Measurements from ENCODE around the gene DNAJC16.
"Not testable (repeated sequence)": the region's sequence is repeated elsewhere in the genome, so short reads cannot be mapped to it uniquely, and the experiment has no call there.

The DNAJC16 gene

GRCh38 chr1:15507278-15507677 is 19.4 kb upstream of the DNAJC16 start:
- no peak for DNase-seq (ENCODE audit: low read depth)

GRCh38 chr1:15508700-15509487 is 17.8 kb upstream of the DNAJC16 start:
- DNase-seq (ENCODE audit: low read depth): no peak

- no peak for DNase-seq (ENCODE audit: low read depth)
Measured at GRCh38 chr1:15509586-15509985, 17.1 kb upstream of the DNAJC16 start.

GRCh38 chr1:15510611-15511405 is 15.8 kb upstream of the DNAJC16 start:
- DNase-seq (ENCODE audit: low read depth): no peak

DNA sequence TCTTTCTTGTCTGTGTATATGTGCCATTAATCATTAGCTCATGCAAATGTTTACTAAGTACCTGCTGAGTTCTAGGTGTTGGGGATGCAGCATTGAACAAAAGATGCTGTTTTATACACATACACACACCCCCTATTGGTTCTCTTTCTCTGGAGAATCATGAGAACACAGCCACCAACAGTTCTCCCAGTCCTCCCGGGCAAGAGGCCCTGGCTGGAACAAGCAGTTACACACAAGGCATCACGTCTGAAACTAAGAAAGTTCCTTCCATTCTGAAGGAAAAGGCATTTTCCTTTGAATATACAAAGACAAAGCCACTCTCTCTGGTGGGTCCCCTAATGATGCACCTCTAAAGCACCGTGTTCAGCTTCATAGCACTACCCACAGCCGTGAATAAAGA is 13.5 kb upstream of the DNAJC16 start:
- DNase-seq (ENCODE audit: low read depth): no peak

GRCh38 chr1:15513919-15514318 is 12.7 kb upstream of the DNAJC16 start:
- DNase-seq (ENCODE audit: low read depth): no peak

GRCh38 chr1:15514557-15514956 is 12.1 kb upstream of the DNAJC16 start:
- not testable (repeated sequence) for DNase-seq (ENCODE audit: low read depth)

DNA sequence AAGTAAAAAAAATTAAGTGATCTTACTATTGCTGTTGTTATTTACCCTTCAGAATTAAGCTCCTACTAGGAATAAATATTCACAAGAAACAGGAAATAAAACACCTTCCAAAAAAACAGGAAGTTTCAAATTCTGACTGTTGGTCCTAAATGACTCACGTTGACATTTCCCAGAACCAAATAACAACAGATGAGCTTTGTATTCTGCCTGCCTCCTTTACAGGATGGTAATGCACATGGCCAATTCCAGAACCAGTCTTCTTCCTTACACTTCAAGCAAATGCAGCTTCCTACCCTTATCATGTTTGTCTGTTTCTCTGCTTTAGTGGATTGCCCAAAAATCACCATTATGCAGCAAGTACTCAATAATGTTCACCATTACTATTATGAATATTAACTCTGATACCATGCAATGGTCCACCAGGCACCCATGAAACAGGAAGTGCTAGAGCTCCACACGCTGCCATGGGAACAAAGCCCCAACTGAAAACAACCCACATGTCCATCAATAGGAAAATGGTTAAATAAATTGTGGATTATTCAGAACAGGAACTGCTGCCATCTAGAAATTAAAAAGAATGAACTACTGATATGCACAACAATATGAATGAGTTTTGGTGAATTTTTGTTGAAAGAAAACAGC is 11.5 kb upstream of the DNAJC16 start:
- no peak for DNase-seq (ENCODE audit: low read depth)

GRCh38 chr1:15519625-15520024 is 7.0 kb upstream of the DNAJC16 start:
- no peak for DNase-seq (ENCODE audit: low read depth)

DNA sequence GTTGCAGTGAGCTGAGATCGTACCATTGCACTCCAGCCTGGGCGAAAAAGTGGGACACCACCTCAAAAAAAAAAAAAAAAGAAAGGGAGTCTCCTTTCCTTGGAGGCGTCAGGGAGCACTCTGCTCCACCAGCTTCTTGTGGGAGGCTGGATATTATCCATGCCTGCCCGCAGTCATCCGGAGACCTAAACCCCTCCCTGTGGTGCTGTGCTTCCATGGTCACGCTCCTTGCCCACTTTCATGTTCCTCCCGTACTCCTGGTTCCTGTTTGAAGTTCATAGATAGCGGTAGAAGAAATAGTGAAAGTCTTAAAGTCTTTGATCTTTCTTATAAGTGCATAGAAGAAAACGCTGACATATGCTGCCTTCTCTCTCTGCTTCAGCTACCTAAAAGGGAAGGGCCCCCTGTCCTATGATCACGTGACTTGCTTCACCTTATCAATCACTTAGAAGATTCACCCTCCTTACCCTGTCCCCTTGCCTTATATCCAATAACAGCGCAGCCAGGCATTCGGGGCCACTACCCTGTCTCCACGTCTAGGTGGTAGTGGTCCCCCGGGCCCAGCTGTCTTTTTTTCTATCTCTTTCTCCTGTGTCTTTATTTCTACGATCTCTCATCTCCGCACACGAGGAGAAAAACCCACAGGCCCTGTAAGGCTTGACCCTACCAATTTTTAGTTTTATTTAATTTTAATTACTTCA is 5.3 kb upstream of the DNAJC16 start:
- DNase-seq (ENCODE audit: low read depth): not testable (repeated sequence)

DNA sequence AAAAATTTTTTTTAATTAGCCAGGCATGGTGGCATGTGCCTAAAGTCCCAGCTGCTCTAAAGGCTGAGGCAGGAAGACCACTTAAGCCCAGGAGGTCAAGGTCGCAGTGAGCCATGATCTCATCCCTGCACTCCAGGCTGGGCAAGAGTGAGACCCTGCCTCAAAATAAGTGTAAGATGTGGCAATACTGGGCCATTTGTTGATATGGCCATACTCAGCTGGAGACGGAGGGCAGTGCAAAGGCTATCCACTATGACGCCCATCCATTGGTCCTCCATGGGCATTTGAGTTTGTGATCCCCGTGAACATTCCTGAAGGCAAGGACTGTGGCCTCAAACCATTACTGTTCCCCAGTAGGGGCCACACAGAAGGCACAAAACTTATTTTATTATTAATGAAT is 4.1 kb upstream of the DNAJC16 start:
- no peak for DNase-seq (ENCODE audit: low read depth)

DNA sequence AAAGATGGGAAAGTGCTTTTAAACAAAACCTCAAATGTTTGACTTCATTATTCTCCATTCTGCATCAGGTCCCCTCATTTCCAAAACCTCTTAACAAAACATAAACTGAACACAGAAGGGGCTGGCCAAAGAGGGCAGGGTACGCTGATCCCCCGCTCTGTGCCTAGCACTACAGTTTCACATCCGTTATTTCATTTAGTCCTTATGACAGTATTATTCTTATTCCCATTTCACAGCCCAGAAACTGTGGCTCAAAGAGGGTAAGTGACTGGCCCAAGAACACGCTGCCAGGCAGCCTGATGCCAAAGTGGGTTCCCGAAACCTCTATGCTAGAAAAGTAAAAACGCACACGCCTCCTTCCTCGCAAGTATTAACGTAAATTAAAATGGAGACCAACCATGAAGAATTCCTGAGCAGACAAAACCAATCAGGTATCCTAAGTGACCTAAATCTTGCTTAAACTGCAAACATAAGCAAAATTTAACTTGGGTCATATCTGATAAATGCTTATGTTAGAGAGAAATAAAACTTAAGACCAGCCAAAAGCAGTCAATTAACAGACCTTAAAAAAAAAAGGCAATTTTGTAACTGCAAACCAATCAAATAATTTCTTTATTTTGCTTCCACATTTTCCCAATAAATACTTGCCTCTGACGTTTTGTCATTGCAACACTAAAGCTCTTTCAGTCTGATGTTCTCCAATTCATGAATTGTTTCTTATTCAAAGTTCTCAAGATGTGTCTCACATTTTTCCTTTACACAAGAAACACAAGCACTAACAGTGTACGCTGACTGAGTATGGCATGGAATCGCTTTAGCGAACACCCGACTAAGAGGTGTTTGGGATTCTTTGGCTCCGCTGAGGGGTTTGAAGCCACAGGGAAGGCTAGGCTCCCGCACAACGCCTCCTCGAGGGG is 3.3 kb upstream of the DNAJC16 start:
- no peak for DNase-seq (ENCODE audit: low read depth)

DNA sequence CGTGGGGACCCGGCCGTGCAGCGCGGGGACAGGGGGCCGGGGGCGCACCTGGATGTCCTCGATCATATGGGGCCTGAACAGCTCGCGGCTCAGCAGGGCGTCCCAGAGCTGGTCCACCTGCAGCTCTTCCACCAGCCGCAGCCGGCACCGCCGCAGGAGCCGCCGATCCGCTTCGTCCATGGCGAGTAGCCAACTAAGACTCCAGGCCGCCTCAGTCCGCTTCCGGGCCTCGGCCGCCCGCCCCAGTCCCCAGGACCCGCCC is 2.7 kb upstream of the DNAJC16 start, which contains the start of gene CASP9:
CASP9 (minus strand) TSS at position 195 of the 262 bp plus-strand sequence; CDS start at position 180, 15 bp downstream.
- no peak for DNase-seq (ENCODE audit: low read depth)

GRCh38 chr1:15524283-15525049 is 2.2 kb upstream of the DNAJC16 start:
- DNase-seq (ENCODE audit: low read depth): peak; percentile 100

GRCh38 chr1:15525050-15526020 is 1.3 kb upstream of the DNAJC16 start:
- DNase-seq (ENCODE audit: low read depth): no peak

DNA sequence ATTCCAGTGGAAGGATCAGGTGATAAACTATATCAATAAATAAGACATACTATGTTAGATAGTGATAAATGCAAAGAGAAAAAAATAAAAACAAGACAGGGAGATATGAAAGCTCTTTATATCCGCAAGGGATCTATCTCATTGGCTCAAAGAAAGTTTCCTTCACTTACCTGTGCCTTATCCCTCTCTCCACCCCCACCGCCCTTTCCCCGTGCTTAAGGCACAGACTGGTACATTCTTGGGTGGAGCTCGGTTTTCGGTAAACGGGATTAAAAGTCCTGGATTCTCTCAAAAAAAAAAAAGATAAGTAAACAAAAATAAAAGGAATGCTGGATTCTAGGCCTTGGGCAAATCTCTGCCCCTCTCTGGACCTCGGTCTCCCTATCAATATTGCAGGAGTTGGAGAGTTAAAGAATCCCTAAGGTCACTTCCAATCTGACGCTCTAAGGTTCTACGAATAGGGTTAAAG is 593 bp upstream of the DNAJC16 start:
- DNase-seq (ENCODE audit: low read depth): no peak

DNA sequence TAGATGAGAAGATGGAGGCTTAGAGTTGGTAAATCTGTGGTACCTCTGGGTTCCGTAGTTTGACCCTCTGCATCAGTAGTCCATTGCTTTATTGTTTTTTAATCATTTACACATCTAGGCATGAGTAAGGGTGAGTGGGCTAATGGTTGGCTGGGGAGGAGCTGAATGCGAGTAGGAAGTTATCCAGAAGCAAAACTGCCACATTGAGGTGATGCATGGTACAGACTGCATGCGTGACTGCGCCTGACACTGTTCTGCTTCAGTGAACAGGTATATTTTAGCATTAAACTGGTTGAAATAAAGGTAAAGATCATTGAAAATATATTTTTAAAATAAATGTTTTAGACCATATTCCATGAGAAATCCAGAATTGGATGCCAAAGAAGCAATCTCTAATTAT is 4.4 kb downstream of the DNAJC16 start:
- DNase-seq (ENCODE audit: low read depth): no peak

DNA sequence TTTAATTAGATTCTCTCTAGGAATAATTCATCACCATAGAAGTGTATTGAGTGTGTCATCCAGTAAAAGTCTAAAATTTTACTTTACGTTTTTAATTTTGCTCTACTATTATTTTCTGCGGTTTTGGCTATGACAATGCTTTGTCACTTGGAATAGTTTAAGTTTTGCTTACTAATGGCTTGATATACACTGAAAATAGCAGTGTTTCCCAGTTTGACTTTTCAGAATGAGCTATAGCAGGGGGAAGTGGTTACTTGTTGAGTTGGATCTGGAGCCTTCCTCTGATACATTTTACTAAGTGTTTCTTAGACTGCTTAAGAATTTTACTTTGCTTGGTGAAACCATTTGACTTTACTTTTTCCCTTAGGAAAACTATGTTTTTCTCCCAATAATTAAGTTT is 5.0 kb downstream of the DNAJC16 start:
- DNase-seq (ENCODE audit: low read depth): no peak

GRCh38 chr1:15538771-15539170 is 12.1 kb downstream of the DNAJC16 start:
- DNase-seq (ENCODE audit: low read depth): no peak

All from T-helper 22 cell (primary cell).